NCI-H446 (cell line): ENCODE results near the gene SLC7A10.
"Not testable (repeated sequence)": the region's sequence is repeated elsewhere in the genome, so short reads cannot be mapped to it uniquely, and the experiment has no call there.

Source experiments
- DNase-seq, 2 experiments: peaks; one replicate each; lab custom pipeline; 2025; lab: John Stamatoyannopoulos, UW

SLC7A10 gene

DNA sequence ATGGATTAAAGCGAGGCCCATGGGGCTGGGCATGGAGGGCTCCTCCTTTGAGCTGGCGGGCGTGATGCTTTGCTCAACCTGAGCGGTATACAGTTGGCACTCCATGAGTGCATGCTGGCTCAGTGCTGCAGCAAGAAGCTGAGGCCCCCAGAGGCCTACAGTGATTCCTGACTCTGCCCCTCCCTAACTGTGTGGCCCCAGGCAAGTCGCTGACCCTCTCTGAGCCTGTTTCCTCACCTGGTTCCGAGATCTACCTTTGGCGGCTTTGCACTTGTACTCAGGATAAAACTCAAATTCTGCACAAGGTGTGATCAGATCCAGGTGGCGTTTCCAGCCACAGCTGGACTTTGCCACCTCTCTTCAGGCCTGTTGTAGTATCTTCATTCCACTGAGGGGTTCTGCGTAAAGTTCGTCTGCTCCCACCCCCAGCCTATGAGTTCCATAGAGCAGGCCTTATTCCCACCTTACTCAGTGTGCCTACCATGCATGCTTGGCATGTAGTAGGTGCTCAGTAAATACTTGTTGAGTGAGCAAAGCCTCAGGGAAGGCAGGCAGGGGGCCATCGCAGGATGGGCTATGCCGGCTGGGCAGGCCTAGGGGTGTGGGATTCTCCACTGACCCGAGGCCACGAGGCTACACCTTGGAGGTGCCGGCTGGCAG is 23.6 kb downstream of the SLC7A10 start:
- no peak for DNase-seq

DNA sequence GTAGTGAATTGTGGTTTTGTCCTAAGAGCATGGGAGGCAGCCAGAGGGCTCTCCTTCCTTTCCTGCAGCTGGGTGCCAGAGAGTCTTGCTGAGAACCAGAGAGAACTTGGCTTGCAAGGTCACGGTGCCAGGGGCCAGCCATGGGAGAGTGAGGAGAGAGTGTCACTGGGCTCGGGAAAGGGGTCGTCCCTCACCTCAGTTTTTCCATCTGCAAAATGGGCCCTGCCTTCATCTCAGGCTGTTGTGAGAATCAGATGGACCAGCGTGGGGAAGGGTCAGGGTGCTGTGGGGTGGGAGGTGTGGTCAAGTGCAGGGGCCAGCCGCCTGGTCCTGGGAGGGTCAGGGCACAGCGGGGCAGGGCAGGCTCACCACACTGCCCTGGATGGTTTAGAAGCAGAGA is 24.2 kb downstream of the SLC7A10 start:
- no peak for DNase-seq

- DNase-seq, result no peak
These were observed 26.0 kb downstream of the SLC7A10 start for GRCh38 chr19:33199441-33200265.

DNA sequence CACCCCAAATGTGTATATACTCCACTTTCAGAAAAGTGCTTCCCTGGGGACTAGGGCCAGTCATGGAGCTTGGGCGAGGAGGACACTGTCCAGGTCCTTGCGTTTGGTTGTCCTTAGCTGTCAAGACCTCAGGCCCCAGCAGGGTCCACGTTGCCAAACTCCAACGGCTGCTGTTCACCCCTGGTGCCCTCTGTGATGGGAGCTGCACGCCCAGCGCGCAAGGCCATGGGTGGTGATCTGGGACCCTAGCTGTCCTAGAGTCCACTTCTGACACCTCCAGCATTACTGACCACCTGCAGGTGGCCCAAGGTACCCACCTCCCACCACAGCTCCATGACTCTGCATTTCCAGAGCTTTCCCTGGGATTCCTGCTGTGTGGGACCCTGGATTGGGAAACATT is 27.5 kb downstream of the SLC7A10 start:
- DNase-seq, result no peak

- DNase-seq, result no peak
These were observed 28.1 kb downstream of the SLC7A10 start for GRCh38 chr19:33197591-33198000.

DNA sequence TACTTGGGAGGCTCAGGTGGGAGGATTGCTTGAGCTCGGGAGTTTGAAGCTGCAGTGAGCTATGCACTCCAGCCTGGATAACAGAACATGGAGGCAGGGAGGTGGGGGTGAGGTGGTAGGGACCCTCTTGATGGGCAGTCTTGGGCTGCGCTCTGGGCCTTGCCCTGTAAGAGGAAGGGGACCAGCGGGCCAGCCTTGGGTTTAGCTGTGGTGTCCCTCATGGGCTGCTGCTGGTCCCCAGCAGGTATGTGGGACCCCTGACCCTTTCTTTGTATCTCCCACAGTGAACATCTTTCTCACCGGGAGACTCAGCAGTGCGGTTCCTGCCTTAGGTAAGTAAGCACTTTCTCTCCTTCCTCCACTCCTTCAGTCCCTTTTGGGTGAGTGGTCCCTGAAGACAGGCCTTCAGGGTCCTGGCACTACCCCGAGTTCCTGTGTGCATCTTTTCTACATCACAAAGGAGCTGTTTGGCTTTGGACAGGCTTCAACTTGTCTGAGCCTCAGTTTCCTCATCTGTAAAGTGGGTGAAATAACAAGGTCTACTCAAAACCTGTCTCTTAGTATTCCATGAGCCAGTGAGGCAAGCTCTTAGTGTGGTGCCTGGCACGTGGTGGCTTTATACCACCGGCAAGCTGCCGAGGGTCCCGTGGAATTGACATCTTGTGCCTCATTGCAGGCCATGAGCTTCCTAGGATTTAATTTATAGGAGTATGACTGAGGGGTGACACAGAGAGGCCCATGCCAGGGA is 29.0 kb downstream of the SLC7A10 start:
- DNase-seq, result no peak

DNA sequence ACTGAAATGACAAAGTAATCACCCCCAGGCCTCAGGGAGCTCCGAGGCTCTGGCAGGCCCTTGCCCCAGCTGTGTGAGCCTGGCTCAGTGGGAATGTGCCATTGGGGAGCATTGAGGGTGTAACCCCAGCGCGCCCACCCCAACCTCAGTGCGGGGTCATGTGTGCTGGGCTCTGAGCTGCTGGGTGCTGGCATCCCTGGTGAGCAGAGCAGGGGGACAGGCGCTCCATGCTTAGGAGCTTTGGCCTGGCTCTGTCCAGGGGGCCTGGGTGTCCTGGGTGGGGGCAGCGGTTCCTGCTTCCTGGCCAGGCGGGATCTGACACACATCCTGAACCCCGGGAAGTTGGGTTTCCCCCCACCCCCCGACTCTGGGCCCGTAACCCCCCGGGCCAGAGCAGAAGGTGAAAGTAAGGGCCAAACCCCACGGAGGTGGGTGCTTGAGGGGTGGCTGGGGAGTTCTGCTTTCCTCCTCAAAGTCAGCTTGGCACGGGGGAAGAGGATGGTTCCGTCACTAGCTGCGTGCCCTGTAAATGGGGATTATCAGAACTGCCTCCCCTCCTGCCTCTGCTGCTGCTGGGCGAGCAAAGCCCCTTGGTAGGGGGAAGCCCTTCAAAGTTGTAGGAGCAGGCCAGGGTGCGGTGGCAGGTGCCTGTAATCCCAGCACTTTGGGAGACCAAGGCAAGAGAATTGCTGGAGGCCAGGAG is 29.9 kb downstream of the SLC7A10 start:
- no peak for DNase-seq

DNA sequence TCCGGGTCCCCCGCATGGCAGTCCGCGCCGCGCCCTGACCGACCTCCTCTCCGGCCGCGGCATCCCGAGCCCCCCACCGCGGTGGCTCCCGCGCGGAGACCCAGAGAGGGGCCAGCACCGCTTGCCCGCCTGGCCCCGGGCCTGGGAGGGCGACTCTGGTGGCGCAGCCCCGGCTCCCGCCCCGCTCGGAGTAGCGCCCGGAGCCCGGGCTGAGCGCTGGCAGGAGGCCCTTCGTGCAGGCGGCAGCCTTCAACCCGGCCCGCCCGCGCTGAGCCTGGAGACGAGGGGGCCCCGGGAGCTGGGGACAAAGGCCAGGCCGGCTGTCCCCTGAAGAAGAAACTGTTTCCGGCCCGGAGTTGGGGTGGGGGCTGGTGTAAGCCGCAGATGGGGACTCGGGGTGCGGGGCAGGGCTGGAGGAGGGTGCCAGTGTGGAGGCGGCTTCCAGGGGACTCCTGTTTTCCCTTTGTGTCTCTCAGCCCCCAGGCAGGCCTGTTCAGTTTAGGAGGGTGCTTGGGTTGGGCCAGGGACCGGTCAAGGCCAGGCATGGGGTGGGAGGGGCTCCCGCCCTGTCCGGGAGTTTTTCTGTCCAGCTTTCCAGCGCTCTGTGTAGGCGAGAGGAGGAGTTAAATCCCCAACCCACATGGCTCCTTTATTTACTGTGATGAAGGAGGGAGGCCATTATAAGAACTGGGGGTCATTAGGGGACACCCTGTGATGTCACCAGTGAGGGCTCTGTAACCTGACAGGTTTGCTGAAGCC is 30.6 kb downstream of the SLC7A10 start:
- no peak for DNase-seq

- DNase-seq, result no peak
These were observed 31.1 kb downstream of the SLC7A10 start for GRCh38 chr19:33194532-33194885.

GRCh38 chr19:33193865-33194362 is 31.7 kb downstream of the SLC7A10 start, which contains the start of gene LRP3:
Gene LRP3, plus strand, starts transcription at chr19:33194330. Its CDS starts 456 bp downstream, at chr19:33194786.
- DNase-seq, result peak in 1 of 2 experiments; percentile 71

DNA sequence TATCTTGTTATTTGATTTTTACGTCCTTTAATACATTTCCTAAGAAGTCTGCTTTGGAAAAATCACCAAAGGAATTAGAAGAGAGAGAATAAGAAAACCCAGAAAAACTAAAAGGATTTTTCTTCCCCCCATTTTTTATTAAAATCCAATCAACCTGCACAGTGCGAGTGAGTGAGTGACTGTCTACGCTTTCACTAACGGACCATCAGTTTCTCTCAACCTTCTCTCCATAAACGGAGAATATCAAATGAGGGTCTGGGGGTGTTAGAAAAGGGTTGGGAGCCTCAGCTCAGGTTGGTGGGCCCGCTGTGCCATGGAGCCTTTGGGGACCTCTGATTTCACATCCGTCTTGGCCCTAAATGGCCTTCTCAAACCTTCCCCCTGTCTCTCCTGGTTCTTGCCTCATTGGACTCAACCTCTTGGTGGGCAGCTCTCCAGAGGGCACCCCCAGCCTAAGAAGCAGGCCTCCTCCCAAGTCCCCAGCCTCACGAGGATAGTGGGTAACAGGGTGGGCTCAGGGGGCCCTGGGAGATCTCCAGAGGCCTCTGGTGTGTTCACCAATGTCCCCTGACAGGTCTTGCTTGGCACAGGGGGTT is 32.3 kb downstream of the SLC7A10 start:
- no peak for DNase-seq

DNA sequence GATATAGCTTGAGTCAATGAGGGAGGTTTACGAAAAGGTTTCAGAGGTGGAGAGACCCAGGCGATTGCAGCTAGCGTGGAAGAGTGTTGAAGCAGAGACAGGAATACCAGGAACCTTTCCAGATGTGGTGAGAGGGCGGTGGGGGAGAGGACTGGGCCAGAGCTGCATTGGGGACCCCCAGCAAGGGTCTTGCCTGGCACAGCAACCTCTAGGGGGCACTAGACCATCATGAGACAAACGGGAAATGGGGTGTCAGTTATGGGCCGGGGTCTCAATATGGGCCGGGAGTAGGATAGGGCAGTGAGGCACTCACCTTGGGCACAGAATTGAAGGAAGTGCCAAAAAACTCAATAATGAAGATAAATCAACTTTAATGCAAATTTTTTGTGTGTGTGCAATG is 33.6 kb downstream of the SLC7A10 start:
- no peak for DNase-seq

- no peak for DNase-seq
These were observed 34.1 kb downstream of the SLC7A10 start for GRCh38 chr19:33191501-33191900.

DNA sequence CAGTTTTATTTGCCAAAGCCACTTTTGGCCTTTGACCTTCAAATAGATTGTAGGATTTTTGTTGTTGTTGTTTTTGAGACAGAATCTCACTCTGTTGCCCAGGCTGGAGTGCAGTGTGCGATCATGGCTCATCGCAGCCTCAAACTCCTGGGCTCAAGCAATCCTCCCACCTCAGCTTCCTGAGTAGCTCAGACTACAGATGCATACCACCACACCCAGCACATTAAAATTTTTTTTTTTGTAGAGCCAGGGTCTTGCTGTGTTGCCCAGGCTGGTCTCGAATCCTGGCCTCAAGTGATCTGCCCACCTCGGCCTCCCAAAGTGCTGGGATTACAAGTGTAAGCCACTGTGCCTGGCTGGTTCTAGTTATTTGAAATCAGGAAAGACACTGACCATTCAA is 34.6 kb downstream of the SLC7A10 start:
- DNase-seq, result not testable (repeated sequence)

- DNase-seq, result no peak
These were observed 36.2 kb downstream of the SLC7A10 start for GRCh38 chr19:33189453-33189852.

GRCh38 chr19:33187183-33187540 is 38.5 kb downstream of the SLC7A10 start:
- no peak for DNase-seq

GRCh38 chr19:33186431-33187182 is 39.0 kb downstream of the SLC7A10 start:
- no peak for DNase-seq

GRCh38 chr19:33177417-33177979 is 48.2 kb downstream of the SLC7A10 start:
- no peak for DNase-seq

DNA sequence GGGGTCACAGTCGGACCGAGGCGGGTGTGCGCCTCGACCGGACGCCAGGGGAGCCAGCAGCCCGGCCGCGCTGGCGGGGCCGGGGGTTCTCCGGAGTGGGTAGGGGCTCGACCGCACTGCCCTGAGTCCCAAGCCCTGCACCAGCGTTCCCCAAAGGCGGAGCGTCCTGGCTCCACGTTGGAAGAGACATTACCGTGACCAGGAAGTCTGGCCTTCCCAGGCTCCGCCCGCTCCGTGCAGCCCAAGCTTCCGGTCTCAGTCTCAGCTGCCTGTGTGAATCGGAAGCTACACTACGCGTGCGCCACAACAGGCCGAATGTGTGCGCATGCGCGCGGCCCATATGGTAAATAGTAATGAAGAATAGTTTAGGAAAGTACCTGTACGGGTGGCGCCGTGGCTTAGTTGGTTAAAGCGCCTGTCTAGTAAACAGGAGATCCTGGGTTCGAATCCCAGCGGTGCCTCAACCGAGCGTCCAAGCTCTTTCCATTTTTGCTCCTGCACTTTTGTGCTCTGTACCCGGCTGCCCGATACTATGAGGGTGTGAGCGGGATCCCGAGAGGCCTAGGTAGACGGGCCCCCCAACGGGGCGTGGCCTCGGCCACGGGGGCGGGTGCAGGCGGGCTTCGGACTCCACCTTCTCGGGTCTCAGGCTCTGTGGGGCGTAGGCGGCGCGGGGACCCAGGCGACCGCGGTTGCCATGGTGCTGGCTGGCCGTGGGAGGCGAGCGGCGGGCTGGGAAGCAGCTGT is 48.8 kb downstream of the SLC7A10 start:
- peak; percentile 98 to 100 for DNase-seq
